ENCODE results near the gene MAGEA9. TPM values are rescaled to one million over a fixed set of nuclear protein-coding genes. Genes with fewer than 3 reads are reported as not detected.

The MAGEA9 gene
- total RNA-seq, 2 experiments from 2014 or later = not detected

DNA sequence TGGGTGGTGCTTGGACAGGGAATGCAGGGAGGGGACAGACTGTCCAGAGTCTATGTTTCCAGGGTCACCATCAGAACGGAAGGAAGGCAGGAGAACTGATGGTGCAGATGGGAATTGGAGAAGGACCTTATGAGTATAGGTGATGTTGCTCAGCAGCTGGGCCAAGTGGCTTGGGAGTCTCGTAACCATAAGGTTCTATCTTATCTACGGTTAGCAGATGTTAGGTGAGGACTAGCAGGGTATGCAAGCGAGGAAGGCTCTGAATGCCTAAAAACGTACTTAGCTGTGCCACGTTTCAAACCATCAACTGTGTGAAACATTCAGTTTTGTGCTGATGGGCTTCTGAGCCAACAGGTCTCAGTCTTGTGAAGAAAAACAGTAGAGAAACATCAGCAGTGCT, 22.4 kb downstream of the MAGEA9 start:
- Histone ChIP-seq H3K27ac (ENCODE audit: low read depth, low read length, poor library complexity, severe bottlenecking) (no peak overlapping the region), H3K4me2 (ENCODE audit: low read length) (no peak overlapping the region), H4K20me1 (ENCODE audit: insufficient read depth, low read length) (no peaks in the 10 kb centered on the region), H3K9me2 (ENCODE audit: insufficient read depth, low read length) (no peaks in the 10 kb centered on the region), H3K4me1 (ENCODE audit: insufficient read depth, low read length, poor library complexity, severe bottlenecking) (no peaks in the 10 kb centered on the region), H3K36me3 (ENCODE audit: insufficient read depth, low read length) (no peaks in the 10 kb centered on the region), H2AFZ (ENCODE audit: low read length) (no peak overlapping the region), H3K9me3 (ENCODE audit: low read length) (no peaks in the 10 kb centered on the region), H3K4me3 (ENCODE audit: low read depth, low read length, poor library complexity, severe bottlenecking) (no peak overlapping the region), H3K79me2 (ENCODE audit: insufficient read depth, low read depth, low read length) (no peaks in the 10 kb centered on the region)
- intact Hi-C loops (cut with micrococcal nuclease; ENCODE audit: unreplicated experiment) = no loop called here
- no peak for TF ChIP-seq EZH2phosphoT487 (IDR thresholded peaks at IDR 0.05; ENCODE audit: borderline replicate concordance, low read depth, low read length)
- TF ChIP-seq CTCF (conservative IDR thresholded peaks at IDR 0.05; ENCODE audit: low read length) = no peak
- no peak for DNase-seq (ENCODE audit: low spot score)
- POLR2A ChIA-PET = no interaction called here
- no TSS peak for BruUV-seq (replicated peaks)
- CTCF ChIA-PET (ENCODE audit: unreplicated experiment) = no interaction called here

DNA sequence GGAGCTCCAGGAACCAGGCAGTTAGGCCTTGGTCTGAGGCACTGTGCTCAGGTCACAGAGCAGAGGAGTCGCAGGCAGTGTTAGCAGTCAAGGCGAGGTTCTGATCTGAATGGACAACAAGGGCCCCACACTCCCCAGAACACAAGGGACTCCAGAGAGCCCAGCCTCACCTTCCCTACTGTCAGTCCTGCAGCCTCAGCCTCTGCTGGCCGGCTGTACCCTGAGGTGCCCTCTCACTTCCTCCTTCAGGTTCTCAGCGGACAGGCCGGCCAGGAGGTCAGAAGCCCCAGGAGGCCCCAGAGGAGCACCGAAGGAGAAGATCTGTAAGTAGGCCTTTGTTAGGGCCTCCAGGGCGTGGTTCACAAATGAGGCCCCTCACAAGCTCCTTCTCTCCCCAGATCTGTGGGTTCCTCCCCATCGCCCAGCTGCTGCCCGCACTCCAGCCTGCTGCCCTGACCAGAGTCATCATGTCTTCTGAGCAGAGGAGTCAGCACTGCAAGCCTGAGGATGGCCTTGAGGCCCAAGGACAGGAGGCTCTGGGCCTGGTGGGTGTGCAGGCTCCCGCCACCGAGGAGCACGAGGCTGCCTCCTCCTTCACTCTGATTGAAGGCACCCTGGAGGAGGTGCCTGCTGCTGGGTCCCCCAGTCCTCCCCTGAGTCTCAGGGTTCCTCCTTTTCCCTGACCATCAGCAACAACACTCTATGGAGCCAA, 26.2 kb downstream of the MAGEA9 start:
- CTCF ChIA-PET (ENCODE audit: unreplicated experiment) = no interaction called here
- Histone ChIP-seq H3K4me1 (ENCODE audit: insufficient read depth, low read length, poor library complexity, severe bottlenecking) (no peaks in the 10 kb centered on the region), H3K36me3 (ENCODE audit: insufficient read depth, low read length) (no peaks in the 10 kb centered on the region), H3K9me3 (ENCODE audit: low read length) (no peaks in the 10 kb centered on the region), H2AFZ (ENCODE audit: low read length) (no peak overlapping the region), H3K27ac (ENCODE audit: low read depth, low read length, poor library complexity, severe bottlenecking) (no peak overlapping the region), H4K20me1 (ENCODE audit: insufficient read depth, low read length) (no peaks in the 10 kb centered on the region), H3K79me2 (ENCODE audit: insufficient read depth, low read depth, low read length) (no peaks in the 10 kb centered on the region), H3K9me2 (ENCODE audit: insufficient read depth, low read length) (no peaks in the 10 kb centered on the region), H3K4me3 (ENCODE audit: low read depth, low read length, poor library complexity, severe bottlenecking) (no peak overlapping the region), H3K4me2 (ENCODE audit: low read length) (no peak overlapping the region)
- TF ChIP-seq EZH2phosphoT487 (IDR thresholded peaks at IDR 0.05; ENCODE audit: borderline replicate concordance, low read depth, low read length) (no peak), CTCF (conservative IDR thresholded peaks at IDR 0.05; ENCODE audit: low read length) (no peak)
- intact Hi-C loops (cut with micrococcal nuclease; ENCODE audit: unreplicated experiment) = no loop called here
- DNase-seq (ENCODE audit: low spot score) = no peak
- POLR2A ChIA-PET = no interaction called here
- BruUV-seq (replicated peaks) = no TSS peak

- BruUV-seq (replicated peaks) = no TSS peak
- Histone ChIP-seq H3K4me2 (ENCODE audit: low read length) (no peak overlapping the region), H3K4me1 (ENCODE audit: insufficient read depth, low read length, poor library complexity, severe bottlenecking) (no peaks in the 10 kb centered on the region), H3K27ac (ENCODE audit: low read depth, low read length, poor library complexity, severe bottlenecking) (no peak overlapping the region), H4K20me1 (ENCODE audit: insufficient read depth, low read length) (no peaks in the 10 kb centered on the region), H3K9me3 (ENCODE audit: low read length) (no peaks in the 10 kb centered on the region), H3K4me3 (ENCODE audit: low read depth, low read length, poor library complexity, severe bottlenecking) (no peak overlapping the region), H3K79me2 (ENCODE audit: insufficient read depth, low read depth, low read length) (no peaks in the 10 kb centered on the region), H3K9me2 (ENCODE audit: insufficient read depth, low read length) (no peaks in the 10 kb centered on the region), H3K36me3 (ENCODE audit: insufficient read depth, low read length) (no peaks in the 10 kb centered on the region), H2AFZ (ENCODE audit: low read length) (no peak overlapping the region)
- intact Hi-C loops (cut with micrococcal nuclease; ENCODE audit: unreplicated experiment) = no loop called here
- no peak for DNase-seq (ENCODE audit: low spot score)
- ChIA-PET CTCF (ENCODE audit: unreplicated experiment) (no interaction called here), POLR2A (no interaction called here)
- no peak for TF ChIP-seq CTCF (conservative IDR thresholded peaks at IDR 0.05; ENCODE audit: low read length)
- TF ChIP-seq EZH2phosphoT487 (IDR thresholded peaks at IDR 0.05; ENCODE audit: borderline replicate concordance, low read depth, low read length) = no peak
Measured at GRCh38 chrX:149818652-149819051, 36.9 kb downstream of the MAGEA9 start.

Data from OCI-LY7 (cell line).